Heart left ventricle (tissue), 16 donors: ENCODE results near the gene CALR. TPM values are rescaled to one million over a fixed set of nuclear protein-coding genes. Genes with fewer than 3 reads are reported as not detected.
A peak's percentile ranks its signal among the peaks of the same experiment; 100 is the strongest.

Experiments
- ATAC-seq, 4 donors: fragments of 200-7000 bp; cut with Tn5 transposase; one replicate each; pipeline ENCODE4 v1.9.1; 2020 to 2022; ENCODE audit warnings: moderate library complexity in 4 of 4, mild to moderate bottlenecking in 3 of 4, moderate number of reproducible peaks in 1 of 4
- DNase-seq, 5 donors: peaks; one replicate each; pipeline ENCODE4 v3.0.0-alpha.2; 2020
- H3K27ac ChIP-seq, 12 donors: fragments of 200-600 bp; sonication (generic) in 4 of 12; one replicate each; pipeline versions ENCODE4 v1.5.0 to v1.8.0; 2016 to 2022; ENCODE audit warnings: mild to moderate bottlenecking in 2 of 12
- H3K27me3 ChIP-seq, 9 donors: fragments of 200-600 bp; sonication (generic) in 2 of 9; one replicate each; pipeline versions ENCODE4 v1.5.1 to v1.8.0; 2016 to 2022; ENCODE audit warnings: mild to moderate bottlenecking in 3 of 9
- H3K36me3 ChIP-seq, 9 donors: fragments of 200-600 bp; sonication (generic) in 2 of 9; one replicate each; pipeline versions ENCODE4 v1.5.0 to v1.8.0; 2018 to 2022; ENCODE audit warnings: mild to moderate bottlenecking in 2 of 9
- H3K4me1 ChIP-seq, 12 donors: fragments of 200-600 bp; sonication (generic) in 4 of 12; one replicate each; pipeline versions ENCODE4 v1.5.0 to v1.8.0; 2016 to 2022; ENCODE audit warnings: mild to moderate bottlenecking in 3 of 12
- H3K4me3 ChIP-seq, 12 donors: fragments of 200-600 bp; sonication (generic) in 4 of 12; one replicate each; pipeline versions ENCODE4 v1.5.0 to v1.8.0; 2017 to 2022; ENCODE audit warnings: mild to moderate bottlenecking in 9 of 12, moderate library complexity in 4 of 12
- H3K9me3 ChIP-seq, 12 donors: fragments of 200-600 bp; sonication (generic) in 4 of 12; one replicate each; pipeline versions ENCODE4 v1.5.0 to v1.8.0; 2016 to 2022; ENCODE audit warnings: mild to moderate bottlenecking in 1 of 12
- POLR2A ChIP-seq, 2 donors: fragments of 450-650 bp; IDR thresholded peaks; one replicate each; pipeline ENCODE4 v1.6.1; 2017; ENCODE audit warnings: antibody characterized with exemption in 2 of 2, mild to moderate bottlenecking in 2 of 2, moderate library complexity in 2 of 2
- WGBS, 4 donors: extraction: QIAGEN DNeasy Blood & Tissue Kit in 2 of 4; methylation state at CpG; one replicate each; pipeline versions ENCODE4 v1.1.5 to v1.1.7; 2013 to 2018; 5-methylcytosine and 5-hydroxymethylcytosine counted together
- intact Hi-C, 10 donors: fragments of 100-400 bp; cut with DNase I; formaldehyde crosslinking; loops; one replicate each; pipeline versions ENCODE4 v1.11.1 to v1.14.2; 2022
- polyA plus RNA-seq, 2 donors: library from polyadenylated mRNA; stranded (reverse); fragments of 200-250 nt; gene quantifications; one replicate each; pipeline ENCODE4 v1.2.3, GENCODE V29; 2013
- total RNA-seq, 9 donors: library from RNA; depleted of rRNA in 2 of 9; stranded (reverse); fragments of >200 nt in 2 of 9; fragmentation: NEBNext Ultra II Directional in 3 of 9; extraction: Animal tissue kit (Norgen Biotek cat#: 25700) in 3 of 9; gene quantifications; one replicate each; pipeline versions ENCODE4 v1.1.0 to v1.2.4, GENCODE V29; 2016 to 2023
- TF ChIP-seq, protein P1 (sequence below), 12 donors: fragments of 200-600 bp; sonication (generic) in 4 of 12; IDR thresholded peaks; one replicate each; pipeline versions ENCODE4 v1.5.0 to v1.8.0; 2018 to 2022; ENCODE audit warnings: antibody characterized with exemption in 12 of 12, mild to moderate bottlenecking in 5 of 12
- donor health status: ischemic (EF 13 %, LVEDD 7.1; RV severe dilation, severe dysfunction).
- donor health status: healthy with polysubstance abuse.
- donor health status: DM: no; HTN: yes; CAD: no.
- donor health status: DM: no; HTN: no; CAD: no.
- donor health status: ischemic (EF 25% LVEDD 6.9; RV normal size, moderate dysfunction).
- donor health status: ischemic (EF 25% LVEDD 5.7; RV mildly dilated, moderate dysfunction).
- donor health status: healthy.
- donor health status: DM: yes; HTN: yes; CAD: no.
- donor health status: ischemic (EF 35%, LVEDD 5.7; RV mildly dilated, moderate dysfunction).
- donor health status: nonischemic (EF 11% LVEDD 7.7; RV severe dilation, severe dysfunction).
- donor health status: DM: yes; HTN: yes; CAD: no.
- donor health status: PGD.
- donor health status: ischemic (EF 29% LVEDD 5.4; RV normal size, mild dysfunction).
- donor health status: nonischemic (EF 23%, LVEDD 6.1; RV moderate dilation, normal function).

Gene CALR
- total and polyA plus RNA-seq, 11 donors: 227 to 816 (median 380) TPM

GRCh38 chr19:12945479-12946091 lies 7.2 kb downstream of the CALR start, which contains the start of gene RAD23A:
TSS of gene RAD23A (plus strand) at chr19:12945862. CDS start at chr19:12945949, 87 bp downstream.
- 0 to 1% (median 1%) methylated on average over 34 to 62 of the region's 62 CpGs for WGBS, 4 donors

GRCh38 chr19:12946092-12946721 lies 7.8 kb downstream of the CALR start:
- Histone ChIP-seq H3K4me3 (peak overlapping the region; percentile 63 to 96 (median 85)), H3K9me3 (no peaks in the 10 kb centered on the region), H3K36me3 (peaks cover 7 to 83% (median 76%) of the 10 kb centered on the region in 9 donors), H3K27me3 (no peaks in the 10 kb centered on the region), H3K4me1 (peaks cover 5 to 56% (median 29%) of the 10 kb centered on the region in 12 donors), H3K27ac (peak overlapping the region; percentile 83 to 97 (median 94))
- intact Hi-C loops: no loop called here
- TF ChIP-seq POLR2A (IDR thresholded peaks at IDR 0.05): no peak
- TF ChIP-seq, protein P1, sequence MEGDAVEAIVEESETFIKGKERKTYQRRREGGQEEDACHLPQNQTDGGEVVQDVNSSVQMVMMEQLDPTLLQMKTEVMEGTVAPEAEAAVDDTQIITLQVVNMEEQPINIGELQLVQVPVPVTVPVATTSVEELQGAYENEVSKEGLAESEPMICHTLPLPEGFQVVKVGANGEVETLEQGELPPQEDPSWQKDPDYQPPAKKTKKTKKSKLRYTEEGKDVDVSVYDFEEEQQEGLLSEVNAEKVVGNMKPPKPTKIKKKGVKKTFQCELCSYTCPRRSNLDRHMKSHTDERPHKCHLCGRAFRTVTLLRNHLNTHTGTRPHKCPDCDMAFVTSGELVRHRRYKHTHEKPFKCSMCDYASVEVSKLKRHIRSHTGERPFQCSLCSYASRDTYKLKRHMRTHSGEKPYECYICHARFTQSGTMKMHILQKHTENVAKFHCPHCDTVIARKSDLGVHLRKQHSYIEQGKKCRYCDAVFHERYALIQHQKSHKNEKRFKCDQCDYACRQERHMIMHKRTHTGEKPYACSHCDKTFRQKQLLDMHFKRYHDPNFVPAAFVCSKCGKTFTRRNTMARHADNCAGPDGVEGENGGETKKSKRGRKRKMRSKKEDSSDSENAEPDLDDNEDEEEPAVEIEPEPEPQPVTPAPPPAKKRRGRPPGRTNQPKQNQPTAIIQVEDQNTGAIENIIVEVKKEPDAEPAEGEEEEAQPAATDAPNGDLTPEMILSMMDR (IDR thresholded peaks at IDR 0.05): no peak
- DNase-seq (peak; percentile 68 to 79 (median 74)), ATAC-seq (peak in 3 of 4 donors; percentile 76 to 78 (median 77))
- 1 to 3% (median 1%) methylated on average over 15 to 40 of the region's 40 CpGs for WGBS, 4 donors

More at GRCh38 chr19:12945479-12946091, 7.2 kb downstream of the CALR start, which contains the start of gene RAD23A:
- peaks cover 7 to 83% (median 76%) of the 10 kb centered on the region in 9 donors for H3K36me3 ChIP-seq
- peak; percentile 92 to 94 (median 93) for ATAC-seq
- no peaks in the 10 kb centered on the region for H3K9me3 ChIP-seq
- H3K4me3 ChIP-seq: peak within 1 kb of the TSS; percentile 63 to 96 (median 85)
- DNase-seq: peak; percentile 97 to 99 (median 98)
- no peaks in the 10 kb centered on the region for H3K27me3 ChIP-seq
- intact Hi-C loops: no loop called here
- peak in 1 of 2 donors; percentile 87 for TF ChIP-seq POLR2A (IDR thresholded peaks at IDR 0.05)
- TF ChIP-seq, protein P1 (IDR thresholded peaks at IDR 0.05): no peak
- H3K4me1 ChIP-seq: peaks cover 5 to 62% (median 35%) of the 10 kb centered on the region in 12 donors
- H3K27ac ChIP-seq: peak within 1 kb of the TSS; percentile 83 to 97 (median 94)

- intact Hi-C loops: no loop called here
- Histone ChIP-seq H3K27ac (peak overlapping the region in 10 of 12 donors; percentile 90 to 97 (median 94)), H3K4me3 (peak overlapping the region in 11 of 12 donors; percentile 63 to 96 (median 88)), H3K9me3 (no peaks in the 10 kb centered on the region), H3K36me3 (peaks cover 5 to 83% (median 76%) of the 10 kb centered on the region in 9 donors), H3K4me1 (peaks cover 5 to 50% (median 24%) of the 10 kb centered on the region in 12 donors), H3K27me3 (no peaks in the 10 kb centered on the region)
- ATAC-seq (no peak), DNase-seq (no peak)
- WGBS, 4 donors: 60 to 64% (median 62%) methylated on average over 14 of the region's 14 CpGs
- no peak for TF ChIP-seq POLR2A (IDR thresholded peaks at IDR 0.05)
- TF ChIP-seq, protein P1 (IDR thresholded peaks at IDR 0.05): no peak
Observed at GRCh38 chr19:12946731-12947496, 8.5 kb downstream of the CALR start.
